CD1c-positive myeloid dendritic cell (primary cell): ENCODE measurements around the gene MYD88.

Source experiments
- DNase-seq: peaks from one replicate; pipeline ENCODE4 v3.0.0-alpha.2; 2016; ENCODE audit errors: extremely low spot score

MYD88 gene

GRCh38 chr3:38112378-38112761, 26.1 kb upstream of the MYD88 start:
- DNase-seq = no peak

- no peak for DNase-seq
Observed at GRCh38 chr3:38114052-38114874, 24.2 kb upstream of the MYD88 start.

- DNase-seq = no peak
Observed at GRCh38 chr3:38114875-38115644, 23.4 kb upstream of the MYD88 start.

GRCh38 chr3:38115645-38116427, 22.6 kb upstream of the MYD88 start:
- no peak for DNase-seq

GRCh38 chr3:38116471-38117162, 21.8 kb upstream of the MYD88 start:
- no peak for DNase-seq

- DNase-seq = no peak
Observed at GRCh38 chr3:38117163-38117716, 21.2 kb upstream of the MYD88 start.

- peak; percentile 72 for DNase-seq
Observed at GRCh38 chr3:38117748-38118420, 20.6 kb upstream of the MYD88 start.

- DNase-seq = no peak
Observed at GRCh38 chr3:38118421-38119247, 19.8 kb upstream of the MYD88 start.

GRCh38 chr3:38119248-38119544, 19.3 kb upstream of the MYD88 start:
- no peak for DNase-seq

GRCh38 chr3:38119821-38120692, 18.4 kb upstream of the MYD88 start:
- no peak for DNase-seq

GRCh38 chr3:38120693-38121450, 17.6 kb upstream of the MYD88 start:
- DNase-seq = no peak

- DNase-seq = no peak
Observed at GRCh38 chr3:38121451-38121831, 17.0 kb upstream of the MYD88 start.

- no peak for DNase-seq
Observed at GRCh38 chr3:38121832-38122461, 16.5 kb upstream of the MYD88 start.

GRCh38 chr3:38122712-38123290, 15.7 kb upstream of the MYD88 start:
- no peak for DNase-seq

GRCh38 chr3:38124324-38125122, 13.9 kb upstream of the MYD88 start:
- DNase-seq = no peak

GRCh38 chr3:38125305-38126120, 12.9 kb upstream of the MYD88 start:
- no peak for DNase-seq
